ENCODE measurements around the gene KCNG2.

DNA sequence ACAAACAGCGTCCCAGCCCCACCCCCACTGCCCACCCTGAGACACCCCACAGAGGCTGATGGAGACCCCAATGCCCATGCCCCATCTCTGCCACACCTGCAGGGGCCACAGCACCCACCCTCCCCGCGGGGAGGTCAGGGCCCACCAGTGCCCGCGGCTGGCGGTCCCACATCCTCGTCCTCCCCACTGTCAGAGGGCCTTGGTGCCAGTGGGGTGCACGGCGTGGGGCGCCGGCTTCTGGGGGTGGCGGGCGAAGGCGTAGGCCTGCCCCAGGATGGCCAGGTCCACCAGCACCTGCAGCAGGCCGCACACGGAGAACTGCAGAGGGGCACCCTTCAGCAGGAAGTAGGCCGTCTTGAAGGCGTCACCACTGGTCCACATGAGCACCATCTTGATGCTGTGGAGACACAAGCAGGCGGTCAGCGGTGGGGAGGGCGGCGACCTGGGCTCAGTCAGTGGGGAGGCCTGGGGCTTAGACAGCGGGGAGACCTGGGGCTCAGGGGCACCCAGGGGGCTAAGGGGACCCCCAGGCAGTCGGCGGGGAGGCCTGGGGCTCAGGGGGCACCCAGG is 106.1 kb downstream of the KCNG2 start:
- TF ChIP-seq, protein P1, sequence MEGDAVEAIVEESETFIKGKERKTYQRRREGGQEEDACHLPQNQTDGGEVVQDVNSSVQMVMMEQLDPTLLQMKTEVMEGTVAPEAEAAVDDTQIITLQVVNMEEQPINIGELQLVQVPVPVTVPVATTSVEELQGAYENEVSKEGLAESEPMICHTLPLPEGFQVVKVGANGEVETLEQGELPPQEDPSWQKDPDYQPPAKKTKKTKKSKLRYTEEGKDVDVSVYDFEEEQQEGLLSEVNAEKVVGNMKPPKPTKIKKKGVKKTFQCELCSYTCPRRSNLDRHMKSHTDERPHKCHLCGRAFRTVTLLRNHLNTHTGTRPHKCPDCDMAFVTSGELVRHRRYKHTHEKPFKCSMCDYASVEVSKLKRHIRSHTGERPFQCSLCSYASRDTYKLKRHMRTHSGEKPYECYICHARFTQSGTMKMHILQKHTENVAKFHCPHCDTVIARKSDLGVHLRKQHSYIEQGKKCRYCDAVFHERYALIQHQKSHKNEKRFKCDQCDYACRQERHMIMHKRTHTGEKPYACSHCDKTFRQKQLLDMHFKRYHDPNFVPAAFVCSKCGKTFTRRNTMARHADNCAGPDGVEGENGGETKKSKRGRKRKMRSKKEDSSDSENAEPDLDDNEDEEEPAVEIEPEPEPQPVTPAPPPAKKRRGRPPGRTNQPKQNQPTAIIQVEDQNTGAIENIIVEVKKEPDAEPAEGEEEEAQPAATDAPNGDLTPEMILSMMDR (IDR thresholded peaks at IDR 0.05 in 4 of 5, conservative IDR thresholded peaks at IDR 0.05 in 1 of 5): no peak
- TF ChIP-seq POLR2A (IDR thresholded peaks at IDR 0.05): no peak
